Keratinocyte (primary cell): Measurements from ENCODE around the gene RRP8. TPM values are rescaled to one million over a fixed set of nuclear protein-coding genes. Genes with fewer than 3 reads are reported as not detected.

Experiments used
- DNase-seq: peaks from one replicate; pipeline ENCODE4 v3.0.0-alpha.2; 2011; ENCODE audit warnings: low read depth, missing footprints, low spot score
- FAIRE-seq: peaks from 2 replicates; lab custom pipeline; 2011; peaks lifted over from hg19 to GRCh38; lab: Jason Lieb, UNC
- H2AFZ ChIP-seq: 2 replicates; pipeline ENCODE4 v1.6.0; 2012; ENCODE audit warnings: low read length, control low read depth, inconsistent platforms; ENCODE audit not compliant: control insufficient read depth
- H3K27ac ChIP-seq: 2 replicates; pipeline ENCODE4 v1.5.1; 2011; ENCODE audit warnings: low read length; ENCODE audit not compliant: control insufficient read depth, insufficient read depth
- H3K27me3 ChIP-seq: 3 replicates; pipeline ENCODE4 v1.6.0; 2011; ENCODE audit warnings: low read length; ENCODE audit not compliant: control insufficient read depth, insufficient read depth; ENCODE audit errors: extremely low read depth
- H3K36me3 ChIP-seq, 2 experiments: 2 replicates in 1 of 2; 3 replicates in 1 of 2; pipeline ENCODE4 v1.5.1; 2011; ENCODE audit warnings: low read length in 2 of 2, mild to moderate bottlenecking in 1 of 2; ENCODE audit not compliant: control insufficient read depth in 2 of 2, insufficient read depth in 2 of 2; ENCODE audit errors: extremely low read depth in 1 of 2
- H3K4me1 ChIP-seq: 3 replicates; pipeline ENCODE4 v1.5.1; 2011; ENCODE audit warnings: low read length; ENCODE audit not compliant: control insufficient read depth, insufficient read depth; ENCODE audit errors: extremely low read depth
- H3K4me2 ChIP-seq: 3 replicates; pipeline ENCODE4 v1.6.0; 2011; ENCODE audit warnings: low read depth, low read length; ENCODE audit not compliant: control insufficient read depth, insufficient read depth; ENCODE audit errors: extremely low read depth
- H3K4me3 ChIP-seq, 3 experiments: fragments of 200-600 bp in 1 of 3; sonication (generic) in 1 of 3; 2 replicates in 2 of 3; 3 replicates in 1 of 3; pipeline ENCODE4 v1.5.1; 2011 to 2016; ENCODE audit warnings: low read length in 3 of 3, mild to moderate bottlenecking in 3 of 3, control low read depth in 2 of 3, inconsistent platforms in 1 of 3, low read depth in 1 of 3, mixed read lengths in 1 of 3, mixed run types in 1 of 3, moderate library complexity in 1 of 3; ENCODE audit not compliant: control insufficient read depth in 2 of 3, insufficient read depth in 2 of 3; ENCODE audit errors: extremely low read depth in 1 of 3
- H3K79me2 ChIP-seq: 2 replicates; pipeline ENCODE4 v1.6.0; 2012; ENCODE audit warnings: low read length; ENCODE audit not compliant: control insufficient read depth, insufficient read depth
- H3K9ac ChIP-seq: 3 replicates; pipeline ENCODE4 v1.6.0; 2011; ENCODE audit warnings: low read length; ENCODE audit not compliant: control insufficient read depth, insufficient read depth; ENCODE audit errors: extremely low read depth
- H3K9me1 ChIP-seq: 3 replicates; pipeline ENCODE4 v1.6.0; 2011; ENCODE audit warnings: low read length; ENCODE audit not compliant: control insufficient read depth, insufficient read depth; ENCODE audit errors: extremely low read depth
- H3K9me3 ChIP-seq: 2 replicates; pipeline ENCODE4 v1.5.1; 2012; ENCODE audit warnings: low read depth, low read length; ENCODE audit not compliant: control insufficient read depth
- H4K20me1 ChIP-seq: 3 replicates; pipeline ENCODE4 v1.6.0; 2011; ENCODE audit warnings: low read length; ENCODE audit not compliant: control insufficient read depth, insufficient read depth; ENCODE audit errors: extremely low read depth
- CTCF ChIP-seq, 3 experiments: IDR thresholded peaks in 1 of 3; conservative IDR thresholded peaks in 1 of 3; optimal IDR thresholded peaks in 1 of 3; 2 replicates in 2 of 3; 3 replicates in 1 of 3; pipeline versions ENCODE3 to v1.5.1; 2011; ENCODE audit warnings: low read length in 3 of 3, mild to moderate bottlenecking in 3 of 3, moderate library complexity in 2 of 3, control low read depth in 1 of 3, inconsistent platforms in 1 of 3; ENCODE audit not compliant: insufficient read depth in 2 of 3; ENCODE audit errors: extremely low read depth in 1 of 3
- EZH2 ChIP-seq: IDR thresholded peaks from one replicate; pipeline ENCODE4 v1.6.1; 2012; ENCODE audit warnings: inconsistent platforms, mild to moderate bottlenecking, low read length, moderate library complexity
- dilution Hi-C: fragments of 300-500 bp; cut with MboI; formaldehyde crosslinking; loops from one replicate; pipeline ENCODE4 v1.7.0; 2020; ENCODE audit warnings: low sequenced_read_pairs; ENCODE audit not compliant: extremely low pct_ligation_motif_present
- polyA plus RNA-seq, 5 experiments: library from polyadenylated mRNA; depleted of rRNA in 3 of 5; stranded (reverse) in 3 of 5; stranded (forward) in 1 of 5; unstranded in 1 of 5; fragments of >200 nt; gene quantifications; 1 replicate in 1 of 5; 2 replicates in 3 of 5; 3 replicates in 1 of 5; pipeline versions ENCODE4 v1.2.1 to v1.2.3, GENCODE V29; 2011 to 2012; ENCODE audit warnings: missing spikeins in 2 of 5, low read depth in 1 of 5, low replicate concordance in 1 of 5

The RRP8 gene
- polyA plus RNA-seq, 1 donor (not counting 4 experiments of a cell fraction or from before 2014, with no cell fraction given) = 15.0 TPM

GRCh38 chr11:6618117-6619003 is 14.9 kb upstream of the RRP8 start:
- Histone ChIP-seq H2AFZ (peak overlapping the region; percentile 56), H3K9me3 (no peaks in the 10 kb centered on the region), H3K4me3 (peak overlapping the region; percentile 80 to 97 (median 82)), H4K20me1 (no peaks in the 10 kb centered on the region), H3K9me1 (no peaks in the 10 kb centered on the region), H3K79me2 (peaks cover 4% of the 10 kb centered on the region), H3K4me2 (peak overlapping the region; percentile 94), H3K4me1 (peaks cover 12% of the 10 kb centered on the region), H3K27me3 (no peaks in the 10 kb centered on the region), H3K9ac (peak overlapping the region; percentile 87), H3K27ac (peak overlapping the region; percentile 85), H3K36me3 (peaks cover 23 to 24% of the 10 kb centered on the region in 2 experiments)
- DNase-seq (peak; percentile 45), FAIRE-seq (peak; percentile 95)
- no peak for TF ChIP-seq EZH2
- no peak for TF ChIP-seq CTCF (optimal IDR thresholded peaks at IDR 0.05 in 1 of 3, IDR thresholded peaks at IDR 0.05 in 1 of 3, conservative IDR thresholded peaks at IDR 0.05 in 1 of 3; ENCODE audit: extremely low read depth in 1 of 3, insufficient read depth in 2 of 3, low read length in 3 of 3)
- dilution Hi-C loops = no loop called here

- no peak overlapping the region for H3K27ac ChIP-seq
- H3K4me2 ChIP-seq = peak overlapping the region; percentile 94
- no peak overlapping the region for H2AFZ ChIP-seq
Observed at GRCh38 chr11:6617315-6617781, 13.9 kb upstream of the RRP8 start.

More at GRCh38 chr11:6617315-6617781, 13.9 kb upstream of the RRP8 start:
- Histone ChIP-seq H3K9me3 (no peaks in the 10 kb centered on the region), H4K20me1 (no peaks in the 10 kb centered on the region), H3K27me3 (no peaks in the 10 kb centered on the region), H3K79me2 (peaks cover 4% of the 10 kb centered on the region), H3K4me1 (peaks cover 18% of the 10 kb centered on the region), H3K4me3 (no peak overlapping the region), H3K36me3 (peaks cover 23 to 24% of the 10 kb centered on the region in 2 experiments), H3K9me1 (no peaks in the 10 kb centered on the region), H3K9ac (no peak overlapping the region)
- FAIRE-seq (no peak), DNase-seq (no peak)
- no peak for TF ChIP-seq EZH2
- no peak for TF ChIP-seq CTCF (optimal IDR thresholded peaks at IDR 0.05 in 1 of 3, IDR thresholded peaks at IDR 0.05 in 1 of 3, conservative IDR thresholded peaks at IDR 0.05 in 1 of 3; ENCODE audit: extremely low read depth in 1 of 3, insufficient read depth in 2 of 3, low read length in 3 of 3)
- dilution Hi-C loops = no loop called here
